Measurements from ENCODE around the gene ANLN.

- no peak for TF ChIP-seq POLR2AphosphoS5 (IDR thresholded peaks at IDR 0.05; ENCODE audit: low read depth, low read length)
- no peak for TF ChIP-seq POLR2A (IDR thresholded peaks at IDR 0.05; ENCODE audit: low read depth, low read length)
- no peak for TF ChIP-seq TAF1 (IDR thresholded peaks at IDR 0.05; ENCODE audit: borderline replicate concordance, low read depth, low read length)
Measured at GRCh38 chr7:36422072-36422471, 32.4 kb downstream of the ANLN start.
